GM18498 (cell line): ENCODE data around the gene RAD21L1.
A peak's percentile ranks its signal among the peaks of the same experiment; 100 is the strongest.

ENCODE experiments used
- ATAC-seq: cut with Tn5 transposase; IDR thresholded peaks from one replicate; pipeline ENCODE4 v1.9.1; 2021; ENCODE audit warnings: mild to moderate bottlenecking, moderate library complexity; ENCODE audit not compliant: unreplicated experiment

The RAD21L1 gene

GRCh38 chr20:1225783-1226654 is at the start of gene RAD21L1:
Gene RAD21L1 (plus strand): TSS chr20:1226044. CDS start chr20:1228454, 2,410 bp downstream.
- peak; percentile 47 for ATAC-seq

GRCh38 chr20:1177680-1178079 is 48.2 kb upstream of the RAD21L1 start:
- no peak for ATAC-seq

- ATAC-seq: no peak
These were observed 47.7 kb upstream of the RAD21L1 start for GRCh38 chr20:1178103-1178502.

DNA sequence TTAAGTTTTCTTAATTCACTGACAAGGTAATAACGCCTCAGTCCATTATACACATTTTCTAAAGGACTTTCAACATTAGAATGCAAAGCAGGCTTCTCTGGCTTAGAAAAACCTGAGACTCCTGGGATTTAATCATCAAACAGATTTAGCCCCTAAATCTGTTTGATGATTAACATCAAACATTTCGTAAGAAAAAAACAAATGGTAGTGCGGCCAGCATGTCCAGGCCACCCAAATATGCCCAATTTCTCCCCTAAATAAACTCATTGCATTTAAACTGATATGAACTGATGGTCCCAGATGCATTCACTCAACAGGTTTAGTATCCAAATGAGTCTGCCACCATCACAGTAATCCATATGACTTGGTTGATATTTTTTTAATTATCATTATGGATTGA is 47.2 kb upstream of the RAD21L1 start:
- no peak for ATAC-seq

DNA sequence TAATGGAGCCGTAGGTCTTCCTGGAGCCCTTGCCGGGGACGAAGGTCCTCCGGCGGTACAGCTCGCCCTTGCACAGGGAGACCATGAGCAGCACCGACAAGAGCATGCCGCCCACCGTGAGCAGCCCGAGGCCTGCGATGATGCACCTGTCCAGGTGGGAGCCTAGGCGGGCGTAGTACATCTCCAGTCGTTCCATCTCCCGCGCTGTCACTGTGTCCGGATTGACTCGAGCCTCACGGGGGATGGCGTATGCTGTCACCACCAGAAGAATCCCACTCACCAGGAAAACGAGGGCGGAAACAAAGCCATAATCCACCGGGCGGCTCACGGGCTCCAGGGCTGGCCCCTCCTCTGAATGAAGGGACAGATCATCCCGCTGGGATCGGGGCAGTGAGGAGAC is 44.9 kb upstream of the RAD21L1 start:
- no peak for ATAC-seq

- ATAC-seq: no peak
These were observed 43.7 kb upstream of the RAD21L1 start for GRCh38 chr20:1182106-1182505.

DNA sequence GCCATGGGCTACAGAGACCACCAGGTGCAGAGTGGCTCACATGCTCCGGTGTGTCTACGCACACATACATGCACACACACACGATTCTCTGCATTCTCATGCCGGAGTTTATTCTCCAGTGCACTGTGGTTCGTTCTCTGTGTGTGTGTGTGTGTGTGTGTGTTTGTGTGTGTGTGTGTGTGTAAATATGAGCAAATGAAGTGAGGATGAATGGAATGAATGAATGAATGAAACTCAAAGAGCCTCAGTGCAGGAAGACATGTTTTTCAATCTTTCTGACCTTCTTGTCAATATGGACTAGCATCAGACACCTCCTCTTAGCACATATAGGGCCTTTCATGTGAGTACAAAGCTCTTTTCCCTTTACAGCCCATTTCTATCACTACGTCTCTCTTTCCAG is 42.7 kb upstream of the RAD21L1 start:
- no peak for ATAC-seq

DNA sequence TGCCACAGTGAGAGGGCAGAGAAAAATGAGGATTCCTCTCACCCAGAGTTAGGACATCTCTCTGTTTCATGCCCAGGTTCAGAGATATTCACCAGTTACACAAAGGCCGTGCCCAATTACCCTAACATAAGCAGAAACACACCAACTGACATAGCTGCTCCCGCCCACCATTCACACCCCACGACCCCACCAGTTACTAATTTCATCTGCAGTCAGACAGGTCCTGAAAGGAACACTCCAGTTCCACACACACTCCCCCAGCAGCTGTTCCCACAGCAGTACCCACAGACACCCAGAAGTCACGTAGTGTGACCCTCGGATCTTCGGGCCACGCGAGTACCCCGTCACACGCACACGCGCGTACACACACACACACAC is 41.6 kb upstream of the RAD21L1 start:
- no peak for ATAC-seq

DNA sequence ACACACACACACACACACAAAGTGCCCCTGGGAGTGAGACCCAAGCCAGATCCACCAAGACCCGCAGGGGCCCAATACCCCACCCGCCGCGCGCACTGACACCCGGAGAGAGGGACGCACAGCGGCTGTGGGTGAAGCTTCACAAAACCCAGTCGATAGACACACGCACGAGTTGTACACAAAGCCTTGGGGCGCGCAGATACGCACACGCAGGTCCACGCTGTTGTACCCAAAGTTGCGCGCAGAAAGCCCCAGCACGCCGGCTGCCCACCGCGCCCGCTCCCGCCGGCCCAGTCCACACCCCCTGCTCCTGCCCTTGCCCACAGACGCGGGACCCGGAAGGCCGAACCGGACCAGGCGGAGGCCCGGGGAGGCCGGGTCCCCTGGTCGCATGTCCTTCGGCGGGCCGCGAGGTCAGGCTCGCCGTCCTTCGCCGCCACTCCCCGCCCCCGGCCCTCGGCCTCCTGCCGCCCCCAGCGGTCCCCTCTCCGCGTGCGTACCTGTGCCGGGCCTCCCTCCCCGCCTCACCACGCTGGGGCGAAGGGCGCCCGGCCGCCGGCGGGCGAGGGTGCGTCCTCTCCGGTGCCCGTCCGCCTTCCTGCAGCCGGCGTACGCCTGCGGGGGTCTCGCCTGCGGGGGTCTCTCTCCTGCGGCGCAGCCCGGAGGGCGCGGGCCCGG is 41.1 kb upstream of the RAD21L1 start, which contains the start of gene TMEM74B:
Gene TMEM74B, minus strand, starts transcription at position 344 of the 678 bp plus-strand sequence. CDS start 1,180 bp downstream, outside the sequence.
- no peak for ATAC-seq

DNA sequence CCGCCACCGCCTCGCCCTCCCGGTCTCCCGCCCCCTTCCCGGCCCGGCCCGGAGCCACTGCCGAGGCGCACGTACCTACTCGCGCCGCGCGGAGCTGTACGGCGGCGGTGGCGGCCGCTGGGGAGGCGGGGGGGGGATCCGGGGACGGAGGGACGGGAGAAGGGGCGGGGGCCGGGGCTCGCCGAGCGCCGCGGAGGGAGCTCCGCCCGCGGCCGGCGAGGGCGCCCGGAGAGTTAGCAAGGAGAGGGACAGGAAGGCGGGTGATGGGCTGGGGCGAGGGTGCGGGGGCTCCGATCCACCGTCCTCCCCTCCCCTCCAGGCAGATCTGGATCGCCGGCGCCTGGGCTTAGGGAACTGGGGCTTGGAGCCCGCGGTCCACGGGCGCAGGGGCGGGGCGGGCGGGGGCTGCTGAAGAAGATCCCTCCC is 40.5 kb upstream of the RAD21L1 start:
- ATAC-seq: no peak

GRCh38 chr20:1185790-1186334 is 40.0 kb upstream of the RAD21L1 start:
- ATAC-seq: no peak

DNA sequence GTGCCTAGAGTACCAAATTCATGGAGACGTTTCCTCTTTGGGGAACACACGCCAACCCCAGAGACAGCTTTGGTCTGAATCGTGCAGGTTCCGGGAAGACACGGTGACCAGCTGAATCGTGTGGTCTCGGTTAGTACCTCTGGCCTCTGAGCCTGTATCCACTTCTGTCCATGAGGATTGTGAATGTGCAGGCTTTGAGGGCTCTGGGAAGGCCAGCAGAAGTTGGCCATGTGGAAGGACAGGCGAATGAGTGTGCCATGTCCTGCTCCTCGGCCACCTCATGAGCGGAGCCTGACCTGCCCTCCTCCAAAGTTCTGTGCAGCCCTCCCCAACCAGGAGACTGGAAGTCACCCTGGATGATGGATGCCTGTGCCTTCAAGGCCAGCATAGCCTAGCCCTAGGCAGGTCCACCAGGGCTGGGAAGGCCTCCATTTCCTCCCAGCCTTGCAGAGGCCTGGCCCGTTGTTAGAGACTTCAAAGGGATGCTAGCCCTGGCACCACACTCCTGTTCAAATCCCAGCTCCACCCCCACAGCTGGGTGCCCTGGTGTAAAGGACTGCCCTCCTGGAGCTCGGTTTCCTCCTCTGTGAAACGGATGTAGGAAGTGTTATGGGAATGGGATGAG is 39.4 kb upstream of the RAD21L1 start:
- no peak for ATAC-seq

DNA sequence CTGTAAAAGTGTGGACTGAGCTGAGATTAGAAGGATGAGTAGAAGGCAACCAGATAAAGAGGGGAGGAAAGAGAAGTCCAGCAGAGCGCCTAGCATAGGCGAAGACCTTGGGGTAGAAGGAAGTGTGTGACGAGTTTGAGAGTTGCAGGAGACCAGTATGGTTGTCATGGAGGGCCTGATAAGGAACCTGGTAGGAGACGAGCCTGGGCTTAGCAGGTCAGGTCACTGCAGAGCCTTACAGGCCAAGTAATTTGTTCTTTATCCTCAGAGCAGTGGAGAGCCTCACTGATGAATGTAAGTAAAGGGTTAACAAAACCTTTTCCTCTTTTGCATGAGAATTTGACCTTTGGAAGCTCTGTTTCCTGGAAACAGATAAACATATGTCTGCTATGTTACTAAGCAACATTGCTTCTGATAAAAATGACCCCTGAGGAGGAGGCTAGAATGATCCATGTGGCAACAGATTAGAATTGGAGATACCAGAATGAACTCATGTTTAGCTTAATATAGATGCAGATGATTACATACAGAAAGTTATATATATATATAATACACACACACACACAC is 38.2 kb upstream of the RAD21L1 start:
- ATAC-seq: no peak

- ATAC-seq: no peak
These were observed 37.5 kb upstream of the RAD21L1 start for GRCh38 chr20:1188347-1188746.

- ATAC-seq: no peak
These were observed 36.0 kb upstream of the RAD21L1 start for GRCh38 chr20:1189827-1190226.

- no peak for ATAC-seq
These were observed 35.0 kb upstream of the RAD21L1 start for GRCh38 chr20:1190847-1191246.

GRCh38 chr20:1191299-1191698 is 34.5 kb upstream of the RAD21L1 start:
- no peak for ATAC-seq

- no peak for ATAC-seq
These were observed 30.6 kb upstream of the RAD21L1 start for GRCh38 chr20:1195226-1195625.

- ATAC-seq: no peak
These were observed 29.2 kb upstream of the RAD21L1 start for GRCh38 chr20:1196634-1197033.

DNA sequence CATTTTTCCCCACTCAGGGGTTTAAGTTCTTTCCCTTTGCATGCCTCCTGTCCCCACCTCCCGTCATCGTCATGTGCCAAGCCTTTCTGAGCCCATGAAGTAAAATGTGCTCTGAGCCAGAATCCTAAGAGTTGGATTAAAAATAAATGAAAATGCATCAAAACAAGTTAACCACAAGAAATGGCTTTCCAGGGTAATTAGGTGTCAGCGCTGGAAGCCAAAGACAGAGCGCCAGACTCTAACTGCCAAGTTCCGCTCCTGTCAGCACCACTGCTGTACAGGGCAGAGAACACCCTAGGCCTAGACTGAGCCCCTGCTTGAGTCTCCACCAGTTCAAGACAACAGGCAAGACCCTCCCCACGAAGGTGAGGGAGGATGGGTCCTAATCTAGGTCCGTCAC is 28.0 kb upstream of the RAD21L1 start:
- no peak for ATAC-seq

DNA sequence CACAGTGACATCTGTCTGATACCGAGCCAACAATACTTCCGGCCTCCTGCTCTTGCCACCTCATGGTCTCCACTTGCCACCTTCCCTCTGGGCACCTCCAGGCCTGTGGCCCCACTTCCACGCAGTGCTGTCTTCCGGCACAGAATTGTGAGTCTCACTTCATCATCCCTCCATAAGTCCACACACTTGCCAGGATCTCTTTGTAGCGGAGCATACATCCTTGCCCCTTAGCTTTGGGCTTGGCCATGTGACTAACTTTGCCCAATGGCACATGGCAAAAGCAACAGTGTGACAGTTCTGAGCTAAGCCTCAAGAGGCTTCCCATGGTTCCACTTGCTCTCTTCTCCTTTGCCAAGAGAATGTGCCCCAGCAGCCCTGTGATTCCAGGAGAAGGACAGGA is 27.1 kb upstream of the RAD21L1 start:
- no peak for ATAC-seq
